Peyer's patch (tissue), 4 donors: ENCODE results near the gene UBAC1. TPM values are rescaled to one million over a fixed set of nuclear protein-coding genes. Genes with fewer than 3 reads are reported as not detected.

Source experiments
- DNase-seq, 3 donors: peaks; one replicate each; pipeline ENCODE4 v3.0.0-alpha.2; 2017 to 2019
- H3K27ac ChIP-seq, 4 donors: fragments of 200-600 bp; sonication (generic); one replicate each; pipeline ENCODE4 v1.5.1; 2016 to 2019
- H3K27me3 ChIP-seq, 2 donors: fragments of 200-600 bp; sonication (generic); one replicate each; pipeline ENCODE4 v1.5.1; 2019
- H3K36me3 ChIP-seq, 3 donors: fragments of 200-600 bp; sonication (generic); one replicate each; pipeline ENCODE4 v1.5.1; 2016 to 2019
- H3K4me1 ChIP-seq, 4 donors: fragments of 200-600 bp; sonication (generic); one replicate each; pipeline ENCODE4 v1.5.1; 2016 to 2019
- H3K4me3 ChIP-seq, 4 donors: fragments of 200-600 bp; sonication (generic); 1 replicate in 3 of 4; 2 replicates in 1 of 4; pipeline ENCODE4 v1.5.1; 2016 to 2019; ENCODE audit warnings: mild to moderate bottlenecking in 1 of 4
- H3K9me3 ChIP-seq, 4 donors: fragments of 200-600 bp; sonication (generic); one replicate each; pipeline ENCODE4 v1.5.1; 2016 to 2019; ENCODE audit warnings: mild to moderate bottlenecking in 1 of 4
- POLR2A ChIP-seq, 2 donors: fragments of 450-650 bp; IDR thresholded peaks; one replicate each; pipeline ENCODE4 v1.5.1; 2017; ENCODE audit warnings: antibody characterized with exemption in 2 of 2, mild to moderate bottlenecking in 2 of 2, moderate library complexity in 2 of 2
- total RNA-seq, 4 donors: library from RNA; depleted of rRNA; stranded (reverse); fragments of >200 nt; gene quantifications; one replicate each; pipeline ENCODE4 v1.1.0, GENCODE V29; 2016
- TF ChIP-seq, protein P1 (sequence below), 6 experiments: fragments of 450-650 bp in 4 of 6; fragments of 200-600 bp in 2 of 6; sonication (generic) in 1 of 6; IDR thresholded peaks; one replicate each; pipeline ENCODE4 v1.5.1; 2017 to 2019; ENCODE audit warnings: antibody characterized with exemption in 6 of 6, mild to moderate bottlenecking in 3 of 6, moderate library complexity in 1 of 6

Gene UBAC1
- total RNA-seq, 4 donors from 2014 or later: 23.1 to 64.3 (median 43.9) TPM

DNA sequence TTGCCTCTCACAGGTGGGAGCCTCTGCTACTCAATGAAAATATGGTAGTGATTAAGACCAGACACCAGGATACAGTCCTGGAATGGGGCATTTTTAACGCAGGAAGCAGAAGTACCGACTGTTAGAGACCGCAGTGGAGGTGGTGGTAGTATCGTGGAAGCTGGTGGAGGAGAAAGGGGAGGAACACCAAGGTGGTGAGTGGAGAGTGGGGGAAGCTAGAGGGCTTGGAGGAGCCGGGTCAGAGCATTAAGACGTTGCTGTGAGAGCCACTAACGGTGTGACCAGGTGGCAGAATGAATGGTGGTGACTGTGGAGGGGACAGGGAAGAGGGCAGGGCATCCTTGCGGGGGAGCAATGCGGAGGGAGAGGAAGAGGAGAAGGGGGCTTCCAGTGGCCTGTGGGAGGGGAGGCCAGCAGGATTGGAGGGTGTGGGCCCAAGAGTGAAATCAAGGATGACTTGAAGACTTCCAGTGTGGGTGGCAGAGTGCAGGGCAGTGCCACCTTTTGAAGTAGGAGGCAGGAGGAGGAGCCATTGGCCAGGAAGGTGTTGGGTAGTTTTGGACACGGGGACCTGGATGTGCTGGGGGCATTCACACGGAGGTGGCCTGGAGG is 1.6 kb upstream of the UBAC1 start:
- no peak overlapping the region for H3K27ac ChIP-seq
- H3K4me3 ChIP-seq: no peak overlapping the region
- H3K4me1 ChIP-seq: peaks cover 0 to 11% (median 1%) of the 10 kb centered on the region in 4 donors
- TF ChIP-seq, protein P1, sequence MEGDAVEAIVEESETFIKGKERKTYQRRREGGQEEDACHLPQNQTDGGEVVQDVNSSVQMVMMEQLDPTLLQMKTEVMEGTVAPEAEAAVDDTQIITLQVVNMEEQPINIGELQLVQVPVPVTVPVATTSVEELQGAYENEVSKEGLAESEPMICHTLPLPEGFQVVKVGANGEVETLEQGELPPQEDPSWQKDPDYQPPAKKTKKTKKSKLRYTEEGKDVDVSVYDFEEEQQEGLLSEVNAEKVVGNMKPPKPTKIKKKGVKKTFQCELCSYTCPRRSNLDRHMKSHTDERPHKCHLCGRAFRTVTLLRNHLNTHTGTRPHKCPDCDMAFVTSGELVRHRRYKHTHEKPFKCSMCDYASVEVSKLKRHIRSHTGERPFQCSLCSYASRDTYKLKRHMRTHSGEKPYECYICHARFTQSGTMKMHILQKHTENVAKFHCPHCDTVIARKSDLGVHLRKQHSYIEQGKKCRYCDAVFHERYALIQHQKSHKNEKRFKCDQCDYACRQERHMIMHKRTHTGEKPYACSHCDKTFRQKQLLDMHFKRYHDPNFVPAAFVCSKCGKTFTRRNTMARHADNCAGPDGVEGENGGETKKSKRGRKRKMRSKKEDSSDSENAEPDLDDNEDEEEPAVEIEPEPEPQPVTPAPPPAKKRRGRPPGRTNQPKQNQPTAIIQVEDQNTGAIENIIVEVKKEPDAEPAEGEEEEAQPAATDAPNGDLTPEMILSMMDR (IDR thresholded peaks at IDR 0.05): no peak
- TF ChIP-seq POLR2A (IDR thresholded peaks at IDR 0.05): no peak
- H3K27me3 ChIP-seq: no peaks in the 10 kb centered on the region
- no peaks in the 10 kb centered on the region for H3K36me3 ChIP-seq
- H3K9me3 ChIP-seq: no peaks in the 10 kb centered on the region
- DNase-seq: no peak

DNA sequence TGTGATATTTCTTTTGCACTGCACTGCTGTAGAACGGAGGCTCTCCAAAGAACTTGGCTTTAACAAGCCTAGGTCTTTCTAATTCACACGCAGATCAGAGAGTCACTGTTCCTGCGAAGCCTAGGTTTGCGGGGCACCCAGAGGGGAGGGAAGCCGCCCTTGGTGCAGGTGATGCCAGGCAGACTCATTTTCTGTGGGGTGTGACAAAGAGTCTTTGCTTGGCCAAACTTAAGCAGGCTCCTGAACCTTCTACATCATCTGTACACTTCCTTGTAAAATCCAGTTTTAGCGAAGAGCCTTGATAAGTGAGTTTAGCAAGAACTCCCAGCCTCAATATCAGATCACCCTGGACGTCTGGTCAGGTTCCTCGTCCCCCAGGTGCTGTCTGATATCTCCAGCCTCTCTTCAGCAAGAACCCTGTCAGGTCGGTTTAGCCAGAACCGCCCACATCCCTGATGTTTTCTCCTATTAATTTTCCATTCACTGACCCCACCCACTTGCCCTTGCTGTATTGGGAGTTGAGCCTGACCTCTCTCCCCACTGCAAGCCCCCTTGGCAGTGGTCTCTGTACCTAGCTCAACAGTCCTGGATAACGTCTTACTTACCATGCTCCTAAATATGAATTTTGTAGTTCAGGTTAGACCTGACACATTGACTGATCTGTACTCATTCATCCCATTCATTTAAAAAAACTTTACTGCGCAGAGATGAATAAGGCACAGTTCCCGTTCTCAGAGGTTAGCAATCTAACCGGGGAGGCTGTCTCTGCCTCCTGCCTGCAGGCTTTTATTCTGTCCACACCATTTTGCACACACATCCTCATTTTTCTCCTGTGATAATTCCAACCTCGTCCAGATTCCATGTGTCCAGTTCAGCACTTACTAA is 880 bp upstream of the UBAC1 start:
- Histone ChIP-seq H3K27ac (no peak overlapping the region), H3K4me3 (no peak overlapping the region), H3K4me1 (peaks cover 0 to 11% (median 1%) of the 10 kb centered on the region in 4 donors), H3K27me3 (no peaks in the 10 kb centered on the region), H3K9me3 (no peaks in the 10 kb centered on the region), H3K36me3 (no peaks in the 10 kb centered on the region)
- DNase-seq: no peak
- no peak for TF ChIP-seq POLR2A (IDR thresholded peaks at IDR 0.05)
- TF ChIP-seq, protein P1 (IDR thresholded peaks at IDR 0.05): no peak

DNA sequence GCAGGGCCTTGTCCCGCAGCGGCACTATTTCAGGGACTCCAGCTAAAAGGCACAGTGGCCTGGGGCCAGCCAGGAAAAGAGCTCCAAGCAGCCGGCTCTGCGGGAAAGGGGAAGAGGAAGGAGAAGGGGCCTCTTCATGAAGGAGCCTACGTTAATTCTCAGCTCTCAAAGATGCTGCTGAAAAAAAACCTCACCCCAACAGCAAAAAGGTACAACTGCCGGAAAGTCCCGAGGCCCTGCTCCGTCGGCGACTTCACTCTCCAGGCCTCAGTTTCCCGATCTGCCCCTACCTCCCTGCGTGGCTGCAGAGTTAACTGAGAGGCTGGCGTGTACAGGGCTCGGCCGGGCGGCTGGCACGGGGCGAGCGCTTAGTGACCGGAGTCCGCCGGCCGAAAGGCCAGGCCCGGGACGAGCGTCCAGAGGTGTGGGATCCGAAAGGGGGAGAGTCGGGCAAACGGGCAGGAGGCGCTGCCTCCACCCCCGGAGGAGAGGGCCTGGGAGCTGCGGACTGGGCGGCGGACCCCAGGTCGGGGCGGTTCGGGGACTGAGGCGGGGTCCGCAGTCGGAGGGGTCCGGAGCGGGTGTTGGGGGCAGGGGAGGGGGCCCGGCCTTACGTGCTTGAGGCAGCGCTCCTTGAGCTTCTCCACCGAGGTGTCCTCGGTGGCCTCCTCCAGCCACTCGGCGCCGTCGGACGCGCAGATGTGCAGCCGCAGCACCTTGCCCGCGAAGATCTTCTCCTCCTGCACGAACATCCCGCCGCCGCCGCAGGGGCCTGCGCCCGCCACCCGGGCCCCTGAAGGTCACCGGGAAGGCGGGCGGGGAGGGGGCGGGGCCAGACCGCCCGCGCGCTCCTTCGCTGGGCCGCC is 529 bp downstream of the UBAC1 start:
- no peaks in the 10 kb centered on the region for H3K27me3 ChIP-seq
- peaks cover 0 to 11% (median 1%) of the 10 kb centered on the region in 4 donors for H3K4me1 ChIP-seq
- H3K27ac ChIP-seq: peak overlapping the region; percentile 83 to 94 (median 90)
- peak overlapping the region; percentile 62 to 97 (median 93) for H3K4me3 ChIP-seq
- no peaks in the 10 kb centered on the region for H3K9me3 ChIP-seq
- DNase-seq: peak in 1 of 3 donors; percentile 53
- TF ChIP-seq POLR2A (IDR thresholded peaks at IDR 0.05): peak in 1 of 2 donors; percentile 41
- TF ChIP-seq, protein P1 (IDR thresholded peaks at IDR 0.05): peak in 1 of 6 experiments; percentile 6
- no peaks in the 10 kb centered on the region for H3K36me3 ChIP-seq

DNA sequence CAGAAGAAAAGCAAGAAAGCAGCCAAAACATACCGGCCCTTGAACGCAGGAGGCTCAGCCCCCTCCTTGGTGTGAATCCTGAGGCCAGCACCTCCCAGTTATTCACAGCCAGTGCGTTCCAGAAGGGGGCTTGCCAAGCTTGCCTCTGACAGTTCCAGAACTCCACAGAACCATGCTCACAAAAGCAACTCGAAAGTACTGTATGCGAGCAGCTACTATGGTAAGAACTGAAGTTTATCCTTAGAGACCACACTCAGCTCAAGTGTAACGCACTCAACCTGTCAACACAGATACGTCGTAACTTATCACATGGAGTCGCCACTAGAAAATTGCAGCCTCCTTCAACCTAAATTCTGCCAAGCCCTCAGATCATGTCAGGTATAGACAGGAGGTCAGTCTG is 1.4 kb downstream of the UBAC1 start:
- Histone ChIP-seq H3K27me3 (no peaks in the 10 kb centered on the region), H3K36me3 (peaks cover 0 to 3% (median 0%) of the 10 kb centered on the region in 3 donors), H3K4me1 (peaks cover 0 to 11% (median 1%) of the 10 kb centered on the region in 4 donors), H3K4me3 (peak overlapping the region in 3 of 4 donors; percentile 62 to 95 (median 91)), H3K9me3 (no peaks in the 10 kb centered on the region), H3K27ac (peak overlapping the region in 1 of 4 donors; percentile 94)
- TF ChIP-seq, protein P1 (IDR thresholded peaks at IDR 0.05): no peak
- no peak for TF ChIP-seq POLR2A (IDR thresholded peaks at IDR 0.05)
- DNase-seq: peak in 1 of 3 donors; percentile 43

DNA sequence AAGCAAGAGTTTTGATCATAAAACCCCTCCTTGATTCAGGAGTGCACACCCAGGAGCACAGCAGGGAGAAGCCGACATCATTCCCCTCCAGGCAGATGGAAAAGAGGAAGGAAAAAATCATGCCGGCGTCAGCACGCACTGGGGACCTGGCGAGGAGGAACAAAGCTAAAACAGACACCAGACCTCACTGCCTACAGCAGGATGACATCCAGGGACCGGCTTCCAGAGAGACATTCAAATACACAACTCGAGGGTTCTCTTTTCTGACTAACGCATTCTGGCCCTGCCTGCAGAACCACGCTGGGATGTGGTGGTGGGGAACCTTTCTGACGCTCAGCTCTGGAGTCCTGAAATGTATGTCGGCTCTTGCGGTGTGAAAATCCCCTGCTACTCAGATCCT is 2.7 kb downstream of the UBAC1 start:
- Histone ChIP-seq H3K4me1 (peaks cover 0 to 11% (median 1%) of the 10 kb centered on the region in 4 donors), H3K27me3 (no peaks in the 10 kb centered on the region), H3K36me3 (peaks cover 0 to 16% (median 0%) of the 10 kb centered on the region in 3 donors), H3K4me3 (no peak overlapping the region), H3K27ac (no peak overlapping the region), H3K9me3 (no peaks in the 10 kb centered on the region)
- peak in 1 of 3 donors; percentile 30 for DNase-seq
- TF ChIP-seq, protein P1 (IDR thresholded peaks at IDR 0.05): no peak
- TF ChIP-seq POLR2A (IDR thresholded peaks at IDR 0.05): no peak
